Parathyroid adenoma (tissue), 2 donors: ENCODE results near the gene F2R.

Experiments used
- H2AFZ ChIP-seq: fragments of 300-600 bp; sonication (generic); one replicate; pipeline ENCODE4 v1.7.0; 2017; ENCODE audit warnings: antibody characterized with exemption, mild to moderate bottlenecking
- H3K27ac ChIP-seq: fragments of 300-600 bp; sonication (generic); one replicate; pipeline ENCODE4 v1.7.0; 2017
- H3K27me3 ChIP-seq: fragments of 300-600 bp; sonication (generic); one replicate; pipeline ENCODE4 v1.7.0; 2017; ENCODE audit warnings: low read length; ENCODE audit not compliant: control insufficient read depth, insufficient read depth
- H3K36me3 ChIP-seq: fragments of 300-600 bp; sonication (generic); one replicate; pipeline ENCODE4 v1.7.0; 2017; ENCODE audit warnings: low read length; ENCODE audit not compliant: control insufficient read depth, insufficient read depth
- H3K4me1 ChIP-seq: fragments of 300-600 bp; sonication (generic); one replicate; pipeline ENCODE4 v1.7.0; 2017; ENCODE audit warnings: control low read depth
- H3K4me2 ChIP-seq: fragments of 300-600 bp; sonication (generic); one replicate; pipeline ENCODE4 v1.7.0; 2017; ENCODE audit warnings: low read length
- H3K4me3 ChIP-seq: fragments of 300-600 bp; sonication (generic); one replicate; pipeline ENCODE4 v1.7.0; 2017; ENCODE audit warnings: low read depth, low read length
- H3K79me2 ChIP-seq: fragments of 300-600 bp; sonication (generic); one replicate; pipeline ENCODE4 v1.7.0; 2017; ENCODE audit warnings: control low read depth
- H3K9ac ChIP-seq: fragments of 300-600 bp; sonication (generic); one replicate; pipeline ENCODE4 v1.7.0; 2017; ENCODE audit warnings: mild to moderate bottlenecking
- H3K9me3 ChIP-seq: fragments of 300-600 bp; sonication (generic); one replicate; pipeline ENCODE4 v1.7.0; 2017; ENCODE audit warnings: low read length; ENCODE audit not compliant: control insufficient read depth
- TF ChIP-seq, protein P1 (sequence below): fragments of 300-600 bp; sonication (generic); IDR thresholded peaks from one replicate; pipeline ENCODE4 v1.7.0; 2017; ENCODE audit warnings: antibody characterized with exemption, mild to moderate bottlenecking
- donor health status: primary hyperparathyroidism.

F2R gene

DNA sequence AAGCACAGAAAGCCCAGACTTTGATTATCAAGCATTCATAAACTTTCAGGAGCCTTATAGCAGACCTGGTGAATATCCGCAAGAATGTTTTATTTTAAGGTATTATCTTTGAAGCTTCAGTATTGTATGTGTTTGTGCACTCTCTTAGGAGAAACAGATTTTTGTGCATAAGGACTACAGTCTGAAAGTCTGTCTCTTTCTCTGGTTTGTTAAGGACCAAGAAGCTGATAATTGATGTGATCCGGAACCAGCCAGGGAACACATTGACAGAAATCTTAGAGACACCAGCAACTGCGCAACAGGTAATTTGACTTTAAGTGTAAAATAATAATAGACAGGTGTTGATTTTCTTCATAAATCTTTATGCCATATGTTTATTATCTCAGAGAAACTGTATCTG is 22.8 kb upstream of the F2R start:
- TF ChIP-seq, protein P1, sequence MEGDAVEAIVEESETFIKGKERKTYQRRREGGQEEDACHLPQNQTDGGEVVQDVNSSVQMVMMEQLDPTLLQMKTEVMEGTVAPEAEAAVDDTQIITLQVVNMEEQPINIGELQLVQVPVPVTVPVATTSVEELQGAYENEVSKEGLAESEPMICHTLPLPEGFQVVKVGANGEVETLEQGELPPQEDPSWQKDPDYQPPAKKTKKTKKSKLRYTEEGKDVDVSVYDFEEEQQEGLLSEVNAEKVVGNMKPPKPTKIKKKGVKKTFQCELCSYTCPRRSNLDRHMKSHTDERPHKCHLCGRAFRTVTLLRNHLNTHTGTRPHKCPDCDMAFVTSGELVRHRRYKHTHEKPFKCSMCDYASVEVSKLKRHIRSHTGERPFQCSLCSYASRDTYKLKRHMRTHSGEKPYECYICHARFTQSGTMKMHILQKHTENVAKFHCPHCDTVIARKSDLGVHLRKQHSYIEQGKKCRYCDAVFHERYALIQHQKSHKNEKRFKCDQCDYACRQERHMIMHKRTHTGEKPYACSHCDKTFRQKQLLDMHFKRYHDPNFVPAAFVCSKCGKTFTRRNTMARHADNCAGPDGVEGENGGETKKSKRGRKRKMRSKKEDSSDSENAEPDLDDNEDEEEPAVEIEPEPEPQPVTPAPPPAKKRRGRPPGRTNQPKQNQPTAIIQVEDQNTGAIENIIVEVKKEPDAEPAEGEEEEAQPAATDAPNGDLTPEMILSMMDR = no peak
- H3K79me2 ChIP-seq = no peaks in the 10 kb centered on the region
- no peak overlapping the region for H3K4me3 ChIP-seq
- no peak overlapping the region for H2AFZ ChIP-seq
- H3K9me3 ChIP-seq = no peaks in the 10 kb centered on the region
- H3K27ac ChIP-seq = no peak overlapping the region
- no peak overlapping the region for H3K4me2 ChIP-seq
- no peaks in the 10 kb centered on the region for H3K36me3 ChIP-seq
- no peaks in the 10 kb centered on the region for H3K27me3 ChIP-seq
- H3K4me1 ChIP-seq = no peaks in the 10 kb centered on the region
- H3K9ac ChIP-seq = no peak overlapping the region

DNA sequence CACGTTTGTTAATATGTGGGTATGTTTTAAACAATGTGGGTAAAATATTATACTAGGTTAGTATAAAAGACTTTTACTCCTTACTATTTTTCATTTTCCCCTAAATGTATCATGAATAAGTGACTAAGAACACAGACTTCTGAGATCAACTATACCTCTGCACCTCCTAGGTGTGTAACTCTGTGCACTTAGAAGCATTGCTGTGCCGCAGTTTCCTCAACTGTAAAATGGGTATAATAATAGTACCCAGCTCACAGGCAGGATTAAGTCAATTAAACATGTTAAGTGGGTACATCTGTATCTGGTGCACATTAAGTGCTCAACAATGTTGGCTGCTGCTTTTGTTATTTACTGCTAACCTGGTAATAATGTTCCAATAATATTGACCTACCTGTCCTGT is 21.6 kb upstream of the F2R start:
- Histone ChIP-seq H3K27me3 (no peaks in the 10 kb centered on the region), H3K9ac (no peak overlapping the region), H3K27ac (no peak overlapping the region), H2AFZ (no peak overlapping the region), H3K4me2 (no peak overlapping the region), H3K9me3 (no peaks in the 10 kb centered on the region), H3K4me3 (no peak overlapping the region), H3K4me1 (no peaks in the 10 kb centered on the region), H3K79me2 (no peaks in the 10 kb centered on the region), H3K36me3 (no peaks in the 10 kb centered on the region)
- TF ChIP-seq, protein P1 = no peak

DNA sequence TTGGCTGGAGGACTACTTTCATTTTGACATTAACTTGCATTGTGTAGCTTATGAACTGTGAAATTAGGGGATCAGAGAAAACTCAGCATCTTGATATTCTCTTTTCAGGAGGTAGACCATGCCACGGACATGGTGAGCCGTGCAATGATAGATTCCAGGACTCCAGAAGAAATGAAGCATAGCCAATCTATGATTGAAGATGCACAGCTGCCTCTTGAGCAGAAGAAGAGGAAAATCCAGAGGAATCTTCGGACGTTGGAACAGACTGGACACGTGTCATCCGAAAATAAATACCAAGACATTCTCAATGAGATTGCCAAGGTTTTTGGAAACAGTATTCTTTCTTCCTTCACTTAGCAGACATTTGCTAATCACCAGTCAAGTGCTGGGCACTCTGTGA is 20.6 kb upstream of the F2R start:
- no peak overlapping the region for H3K9ac ChIP-seq
- H3K4me2 ChIP-seq = no peak overlapping the region
- no peaks in the 10 kb centered on the region for H3K27me3 ChIP-seq
- no peaks in the 10 kb centered on the region for H3K9me3 ChIP-seq
- no peaks in the 10 kb centered on the region for H3K4me1 ChIP-seq
- no peak overlapping the region for H3K4me3 ChIP-seq
- TF ChIP-seq, protein P1 = no peak
- no peaks in the 10 kb centered on the region for H3K79me2 ChIP-seq
- H3K36me3 ChIP-seq = no peaks in the 10 kb centered on the region
- no peak overlapping the region for H2AFZ ChIP-seq
- no peak overlapping the region for H3K27ac ChIP-seq

DNA sequence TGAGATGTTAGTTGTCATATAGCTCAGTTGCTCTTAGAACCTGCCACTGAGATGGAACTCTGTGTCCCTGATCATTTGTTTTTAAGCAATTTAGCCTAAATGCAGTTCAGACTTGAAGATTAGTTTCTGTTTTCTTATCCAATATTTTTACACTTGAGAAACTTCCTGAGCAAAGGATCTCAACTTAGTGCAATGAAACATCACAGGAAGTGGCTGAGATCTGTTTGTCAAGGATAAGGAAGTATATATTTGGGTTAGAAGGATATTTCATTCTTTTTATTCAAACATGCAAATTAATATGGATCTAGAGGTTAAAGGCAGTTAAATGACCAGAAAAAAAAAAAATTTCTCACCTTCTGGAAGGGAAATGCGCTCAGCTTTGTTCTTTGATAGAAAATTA is 19.7 kb upstream of the F2R start:
- Histone ChIP-seq H3K9me3 (no peaks in the 10 kb centered on the region), H2AFZ (no peak overlapping the region), H3K9ac (no peak overlapping the region), H3K79me2 (no peaks in the 10 kb centered on the region), H3K36me3 (no peaks in the 10 kb centered on the region), H3K27ac (peak overlapping the region; percentile 7), H3K4me2 (no peak overlapping the region), H3K4me1 (no peaks in the 10 kb centered on the region), H3K27me3 (no peaks in the 10 kb centered on the region), H3K4me3 (no peak overlapping the region)
- TF ChIP-seq, protein P1 = no peak

DNA sequence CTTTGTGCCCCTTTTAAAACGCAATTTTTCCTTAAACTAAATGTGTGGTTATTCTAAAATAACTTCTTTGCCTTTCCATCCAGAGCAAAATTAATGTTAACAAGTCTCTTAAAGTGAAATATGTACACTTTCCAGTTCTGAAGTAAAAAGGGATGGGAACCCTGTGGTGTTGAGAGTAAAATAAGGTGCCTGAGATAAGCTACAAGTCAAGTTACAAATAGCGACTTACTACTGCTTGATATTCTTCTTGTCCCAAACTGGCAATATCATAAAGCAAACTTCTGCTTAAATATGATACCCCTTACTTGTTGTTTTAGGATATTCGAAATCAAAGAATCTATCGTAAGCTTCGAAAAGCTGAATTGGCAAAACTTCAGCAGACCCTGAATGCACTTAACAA is 18.3 kb upstream of the F2R start:
- Histone ChIP-seq H2AFZ (no peak overlapping the region), H3K79me2 (no peaks in the 10 kb centered on the region), H3K36me3 (no peaks in the 10 kb centered on the region), H3K4me1 (no peaks in the 10 kb centered on the region), H3K9me3 (no peaks in the 10 kb centered on the region), H3K4me2 (no peak overlapping the region), H3K9ac (no peak overlapping the region), H3K27ac (no peak overlapping the region), H3K27me3 (no peaks in the 10 kb centered on the region), H3K4me3 (no peak overlapping the region)
- TF ChIP-seq, protein P1 = no peak
